Activated T-cell treated with anti-CD3 and anti-CD28 coated beads for 48 hours (primary cell): Measurements from ENCODE around the gene ADGRF1.
"Not testable (repeated sequence)": the region's sequence is repeated elsewhere in the genome, so short reads cannot be mapped to it uniquely, and the experiment has no call there.

Experiments used
- DNase-seq: peaks from one replicate; pipeline ENCODE4 v3.0.0-alpha.2; 2020; ENCODE audit warnings: low read depth

The ADGRF1 gene

DNA sequence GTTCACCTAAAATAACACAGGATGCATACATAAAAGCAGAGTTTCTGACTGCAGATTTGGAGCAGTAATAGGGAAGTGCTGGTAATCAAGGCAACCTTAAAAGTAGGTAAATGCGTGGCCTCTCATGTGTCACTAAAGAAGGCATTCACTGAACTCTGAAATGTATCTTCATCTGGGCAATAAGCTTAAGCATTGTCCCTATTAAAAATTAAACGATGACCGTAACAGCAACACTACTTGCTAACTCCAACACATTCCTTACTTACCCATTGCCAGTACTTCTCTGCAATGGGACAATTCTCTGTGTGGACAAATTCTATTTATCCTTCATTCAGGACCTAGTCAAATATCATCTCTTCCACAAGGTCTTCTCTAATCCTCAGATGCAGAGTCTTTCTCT is 19.9 kb downstream of the ADGRF1 start:
- DNase-seq: no peak

GRCh38 chr6:47019941-47020340 is 22.2 kb downstream of the ADGRF1 start:
- DNase-seq: no peak

GRCh38 chr6:47016909-47017308 is 25.2 kb downstream of the ADGRF1 start:
- DNase-seq: no peak

- no peak for DNase-seq
Measured at GRCh38 chr6:47016261-47016660, 25.9 kb downstream of the ADGRF1 start.

GRCh38 chr6:47014401-47014800 is 27.7 kb downstream of the ADGRF1 start:
- DNase-seq: no peak

DNA sequence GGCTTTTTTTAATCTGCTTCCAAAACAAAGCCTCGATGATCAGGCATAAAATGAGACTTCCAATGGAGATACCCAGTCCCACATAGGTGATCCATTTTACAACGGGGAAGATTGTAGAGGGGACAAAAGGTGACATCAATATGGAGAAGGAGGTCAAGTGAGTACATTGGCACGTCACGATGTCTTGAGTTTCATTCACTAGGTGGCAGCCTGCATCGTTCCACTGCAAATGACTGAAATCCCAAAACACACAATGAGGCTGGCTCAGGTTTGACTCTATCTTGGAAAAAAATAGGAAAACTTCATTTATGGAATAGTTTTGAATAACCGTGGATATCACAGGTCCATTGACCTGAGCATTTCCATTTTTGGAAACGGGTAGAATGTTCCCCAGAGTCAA is 32.5 kb downstream of the ADGRF1 start:
- DNase-seq: no peak

GRCh38 chr6:47008397-47008763 is 33.8 kb downstream of the ADGRF1 start:
- DNase-seq: no peak

DNA sequence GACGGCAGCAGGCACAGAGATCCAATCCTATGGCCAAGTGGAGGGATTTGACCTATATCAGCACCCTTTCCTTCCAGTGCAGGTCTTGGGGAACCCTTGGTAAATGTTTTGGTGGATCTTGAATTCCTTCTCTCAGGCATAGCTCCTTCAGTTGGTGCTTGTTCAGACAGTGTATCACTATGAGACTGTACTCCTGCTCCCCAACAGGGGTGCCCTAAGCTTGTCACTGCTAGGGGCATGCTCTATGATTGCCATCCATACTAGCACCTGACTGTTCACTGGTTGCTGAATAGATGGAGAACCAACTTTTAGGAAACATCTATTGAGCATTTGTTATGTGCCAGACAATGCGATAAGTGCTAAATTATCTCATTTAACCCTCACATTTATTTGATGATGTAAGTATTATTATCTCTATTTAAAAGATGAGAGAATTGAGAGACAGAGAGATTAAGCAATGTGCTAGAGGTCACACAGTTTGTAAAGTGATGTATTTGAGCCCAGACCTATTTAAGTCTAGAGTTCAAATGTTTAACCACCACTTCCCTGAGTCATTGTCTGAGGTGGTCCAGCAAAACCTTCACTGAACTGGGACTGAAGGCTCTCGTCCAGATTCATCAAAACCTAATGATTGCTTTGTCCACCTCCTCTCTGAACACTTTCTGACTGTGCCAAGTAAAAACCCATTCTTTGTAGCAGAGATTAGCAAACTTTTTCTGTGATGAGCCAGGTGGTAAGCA is 34.3 kb downstream of the ADGRF1 start:
- no peak for DNase-seq

- DNase-seq: no peak
Measured at GRCh38 chr6:47005486-47005885, 36.6 kb downstream of the ADGRF1 start.

DNA sequence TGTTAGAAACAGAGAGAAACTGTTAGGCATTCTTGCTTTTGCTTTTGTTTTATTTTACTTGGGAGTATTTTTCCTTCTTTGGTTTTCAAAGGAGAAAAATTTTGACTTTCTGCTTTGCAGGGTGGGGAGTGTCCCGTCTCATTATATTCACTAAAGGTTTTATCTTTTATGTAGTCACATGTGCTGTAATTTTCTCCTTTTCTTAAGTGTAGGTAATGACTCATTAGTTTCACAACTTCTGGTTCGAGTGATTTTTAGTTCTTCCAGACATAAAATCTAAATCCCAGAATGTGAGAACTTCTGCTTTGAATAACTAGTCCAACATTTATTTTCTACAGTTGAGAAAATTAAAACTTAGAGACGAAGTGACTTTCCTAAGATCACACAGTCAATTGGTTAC is 37.7 kb downstream of the ADGRF1 start:
- no peak for DNase-seq

DNA sequence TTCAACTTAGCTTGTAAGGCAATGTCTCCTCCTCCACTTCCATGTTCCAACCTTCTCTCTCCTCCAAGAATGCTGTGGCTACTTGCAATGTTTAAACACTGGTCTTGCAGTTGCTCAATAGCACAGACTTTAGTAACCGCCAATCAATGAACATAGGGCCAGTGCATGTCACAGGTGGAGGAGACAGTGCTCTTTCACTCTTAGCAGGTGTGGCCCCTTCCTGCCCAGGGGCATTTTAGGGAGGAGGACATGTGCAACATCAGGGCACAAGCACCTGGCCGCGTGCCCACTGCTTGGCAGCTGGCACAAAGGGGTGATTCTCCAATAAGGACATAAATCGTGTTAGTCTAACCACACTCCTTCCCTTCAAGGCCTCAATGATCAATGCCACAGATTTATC is 41.3 kb downstream of the ADGRF1 start:
- DNase-seq: no peak

GRCh38 chr6:46998436-46999017 is 43.6 kb downstream of the ADGRF1 start:
- DNase-seq: no peak

GRCh38 chr6:46997646-46998045 is 44.5 kb downstream of the ADGRF1 start:
- no peak for DNase-seq

GRCh38 chr6:46996860-46997641 is 45.1 kb downstream of the ADGRF1 start:
- DNase-seq: no peak

- DNase-seq: no peak
Measured at GRCh38 chr6:46994933-46995332, 47.2 kb downstream of the ADGRF1 start.

DNA sequence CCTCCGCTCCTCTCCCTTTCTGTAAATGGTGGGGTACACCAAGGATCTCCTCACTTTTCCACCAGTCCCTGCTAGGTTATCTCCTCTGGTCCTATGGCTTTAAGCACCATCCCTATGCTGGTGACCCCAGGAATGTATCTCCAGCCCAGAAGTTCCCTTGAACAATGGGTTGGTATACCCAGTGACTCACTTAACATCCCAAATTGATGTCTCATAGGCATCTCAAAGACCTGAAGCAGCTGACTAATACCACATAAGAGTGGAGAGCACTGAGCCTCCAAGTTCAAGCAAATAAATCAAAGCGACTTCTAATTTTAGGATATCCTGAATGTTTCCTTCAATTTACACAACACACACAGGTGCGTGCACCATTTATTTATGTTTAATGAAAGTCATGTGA is 48.3 kb downstream of the ADGRF1 start:
- DNase-seq: no peak

DNA sequence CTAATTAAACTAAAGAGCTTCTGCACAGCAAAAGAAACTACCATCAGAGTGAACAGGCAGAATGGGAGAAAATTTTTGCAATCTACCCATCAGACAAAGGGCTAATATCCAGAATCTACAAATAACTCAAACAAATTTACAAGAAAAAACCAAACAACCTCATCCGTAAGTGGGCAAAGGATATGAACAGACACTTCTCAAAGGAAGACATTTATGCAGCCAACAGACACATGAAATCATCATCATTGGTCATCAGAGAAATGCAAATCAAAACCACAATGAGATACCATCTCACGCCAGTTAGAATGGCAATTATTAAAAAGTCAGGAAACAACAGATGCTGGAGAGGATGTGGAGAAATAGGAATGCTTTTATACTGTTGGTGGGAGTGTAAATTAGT is 49.7 kb downstream of the ADGRF1 start:
- DNase-seq: not testable (repeated sequence)

- not testable (repeated sequence) for DNase-seq
Measured at GRCh38 chr6:46990818-46991510, 51.2 kb downstream of the ADGRF1 start.

DNA sequence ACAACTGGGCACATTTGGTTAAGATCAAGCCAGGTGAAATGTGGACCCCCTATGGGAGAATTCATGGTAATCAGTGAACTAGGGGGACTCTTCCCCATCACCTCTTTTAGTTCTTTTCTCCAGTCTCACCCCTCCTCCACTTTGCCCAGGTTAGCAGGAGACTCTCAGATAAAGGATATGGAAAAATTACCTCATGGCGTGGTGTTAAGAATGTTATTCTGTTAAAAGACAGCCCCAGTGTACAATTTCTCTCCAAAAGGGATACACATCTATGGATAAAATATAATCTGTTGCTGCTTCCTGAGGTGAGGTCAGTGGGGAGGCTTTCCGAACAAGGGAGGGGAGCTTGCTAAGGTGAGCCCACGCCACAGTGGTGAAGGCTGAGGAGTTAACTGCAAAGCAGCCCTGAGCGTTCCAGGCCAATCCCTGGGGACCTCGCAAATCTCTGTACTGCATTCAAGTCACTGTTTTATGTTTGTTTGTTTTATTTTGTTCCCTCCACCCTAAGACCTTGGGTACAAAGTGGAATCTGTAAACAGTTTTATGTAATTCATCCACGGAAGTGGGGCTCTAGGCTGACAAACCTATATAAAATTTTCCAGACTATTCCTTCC is 52.0 kb downstream of the ADGRF1 start:
- DNase-seq: no peak

GRCh38 chr6:46989398-46989797 is 52.7 kb downstream of the ADGRF1 start:
- DNase-seq: no peak

DNA sequence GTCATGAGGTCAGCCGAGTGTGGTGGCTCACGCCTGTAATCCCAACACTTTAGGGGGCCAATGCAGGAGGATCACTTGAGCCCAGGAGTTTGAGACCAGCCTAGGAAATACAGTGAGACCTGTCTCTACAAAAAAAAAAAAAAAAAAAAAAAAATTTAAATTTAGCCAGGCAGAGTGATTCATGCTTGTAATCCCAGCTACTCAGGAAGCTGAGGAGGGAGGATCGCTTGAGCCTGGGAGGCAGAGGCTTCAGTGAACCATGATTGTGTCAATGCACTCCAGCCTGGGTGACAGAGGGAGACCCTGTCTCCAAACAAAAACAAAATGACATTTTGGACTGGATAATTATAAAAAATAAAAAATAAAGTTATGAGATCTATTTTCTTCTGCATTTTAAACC is 56.2 kb downstream of the ADGRF1 start:
- no peak for DNase-seq

- no peak for DNase-seq
Measured at GRCh38 chr6:46983007-46983411, 59.1 kb downstream of the ADGRF1 start.
